K562 (cell line): ENCODE data around the gene SLC35E3. TPM values are rescaled to one million over a fixed set of nuclear protein-coding genes. Genes with fewer than 3 reads are reported as not detected.

Source experiments
- GATAD2B ChIP-seq: fragments of 450-650 bp; IDR thresholded peaks from 2 replicates; pipeline ENCODE4 v1.6.1; 2017; ENCODE audit warnings: mild to moderate bottlenecking, borderline replicate concordance
- NFXL1 ChIP-seq: fragments of 450-650 bp; formaldehyde crosslinking; IDR thresholded peaks from 2 replicates; pipeline ENCODE4 v1.4.0; 2021; ENCODE audit warnings: mild to moderate bottlenecking
- RFX1 ChIP-seq: fragments of 450-650 bp; IDR thresholded peaks from 2 replicates; pipeline ENCODE4 v1.6.1; 2016; ENCODE audit warnings: mild to moderate bottlenecking, moderate library complexity
- SRF ChIP-seq, 2 experiments: fragments of 250-450, 450-650 bp in 1 of 2; sonication (Bioruptor Pico) in 1 of 2; sonication (generic) in 1 of 2; formaldehyde crosslinking; IDR thresholded peaks; 2 replicates each; pipeline versions ENCODE4 v1.5.0 to v1.5.1; 2020 to 2022; ENCODE audit warnings: mild to moderate bottlenecking in 1 of 2, missing genetic modification reagents in 1 of 2
- TBL1XR1 ChIP-seq, 2 experiments: IDR thresholded peaks; 2 replicates each; pipeline ENCODE4 v1.6.1; 2012; ENCODE audit warnings: improper control_type of control experiment in 2 of 2, low read length in 2 of 2, mild to moderate bottlenecking in 1 of 2
- ZNF695 ChIP-seq: fragments of 450-650 bp; formaldehyde crosslinking; IDR thresholded peaks from 2 replicates; pipeline ENCODE4 v1.4.0; 2020; ENCODE audit warnings: mild to moderate bottlenecking, moderate library complexity
- polyA plus RNA-seq, 8 experiments: library from polyadenylated mRNA; depleted of rRNA in 4 of 8; stranded (reverse) in 5 of 8; unstranded in 3 of 8; fragments of >200 nt; fragmentation: Nextera tagmentation in 2 of 8; fragmentation: Illumina TruSeq in 1 of 8; extraction: Ambion mirVana in 2 of 8; extraction: Trizol in 1 of 8; gene quantifications; 2 replicates each; pipeline versions ENCODE4 v1.2.1 to v1.2.3, GENCODE V29; 2011 to 2014; ENCODE audit warnings: inconsistent platforms in 1 of 8, missing spikeins in 1 of 8
- total RNA-seq, 7 experiments: library from RNA; depleted of rRNA in 6 of 7; stranded (reverse); fragments of >200 nt in 6 of 7; fragmentation: Illumina TruSeq in 2 of 7; extraction: Trizol in 2 of 7; gene quantifications; 2 replicates each; pipeline versions ENCODE4 v1.2.1 to v1.2.3, GENCODE V29; 2011 to 2021; ENCODE audit warnings: low replicate concordance in 1 of 7
- TF ChIP-seq, protein P1 (sequence below): fragments of 250-450 bp; sonication (Bioruptor Pico); IDR thresholded peaks from 2 replicates; pipeline ENCODE4 v1.5.0; 2022; ENCODE audit warnings: mild to moderate bottlenecking
- TF ChIP-seq, protein P2 (sequence below): sonication (generic); formaldehyde crosslinking; IDR thresholded peaks from 2 replicates; pipeline ENCODE4 v1.8.0; 2022; ENCODE audit warnings: mild to moderate bottlenecking, low read depth, missing genetic modification reagents
- TF ChIP-seq, protein P3 (sequence below): fragments of 450-650 bp; IDR thresholded peaks from 2 replicates; pipeline ENCODE4 v1.6.1; 2016; ENCODE audit warnings: antibody characterized with exemption

The SLC35E3 gene
- total and polyA plus RNA-seq, 9 of the 15 experiments (the other 6 are each of a cell fraction or from before 2014, with no cell fraction given): 1.2 to 5.9 (median 3.8) TPM

GRCh38 chr12:68745904-68746571 lies at the start of gene SLC35E3 (continued):
- TF ChIP-seq, protein P1, sequence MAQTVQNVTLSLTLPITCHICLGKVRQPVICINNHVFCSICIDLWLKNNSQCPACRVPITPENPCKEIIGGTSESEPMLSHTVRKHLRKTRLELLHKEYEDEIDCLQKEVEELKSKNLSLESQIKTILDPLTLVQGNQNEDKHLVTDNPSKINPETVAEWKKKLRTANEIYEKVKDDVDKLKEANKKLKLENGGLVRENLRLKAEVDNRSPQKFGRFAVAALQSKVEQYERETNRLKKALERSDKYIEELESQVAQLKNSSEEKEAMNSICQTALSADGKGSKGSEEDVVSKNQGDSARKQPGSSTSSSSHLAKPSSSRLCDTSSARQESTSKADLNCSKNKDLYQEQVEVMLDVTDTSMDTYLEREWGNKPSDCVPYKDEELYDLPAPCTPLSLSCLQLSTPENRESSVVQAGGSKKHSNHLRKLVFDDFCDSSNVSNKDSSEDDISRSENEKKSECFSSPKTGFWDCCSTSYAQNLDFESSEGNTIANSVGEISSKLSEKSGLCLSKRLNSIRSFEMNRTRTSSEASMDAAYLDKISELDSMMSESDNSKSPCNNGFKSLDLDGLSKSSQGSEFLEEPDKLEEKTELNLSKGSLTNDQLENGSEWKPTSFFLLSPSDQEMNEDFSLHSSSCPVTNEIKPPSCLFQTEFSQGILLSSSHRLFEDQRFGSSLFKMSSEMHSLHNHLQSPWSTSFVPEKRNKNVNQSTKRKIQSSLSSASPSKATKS (CRISPR knock-in tag): no peak
- TF ChIP-seq NFXL1 (CRISPR knock-in tag) (no peak), SRF (CRISPR knock-in tag; IDR thresholded peaks at IDR 0.05) (peak in 1 of 2 experiments; percentile 57; a peak in 1 of 4 replicates), GATAD2B (no peak), ZNF695 (CRISPR knock-in tag) (0 out of 2 replicates have a peak, but pooled peaks have one; percentile 52), RFX1 (no peak), TBL1XR1 (IDR thresholded peaks at IDR 0.05; ENCODE audit: low read length in 2 of 2) (peak in 1 of 2 experiments; percentile 41; a peak in 1 of 4 replicates)
- TF ChIP-seq, protein P2, sequence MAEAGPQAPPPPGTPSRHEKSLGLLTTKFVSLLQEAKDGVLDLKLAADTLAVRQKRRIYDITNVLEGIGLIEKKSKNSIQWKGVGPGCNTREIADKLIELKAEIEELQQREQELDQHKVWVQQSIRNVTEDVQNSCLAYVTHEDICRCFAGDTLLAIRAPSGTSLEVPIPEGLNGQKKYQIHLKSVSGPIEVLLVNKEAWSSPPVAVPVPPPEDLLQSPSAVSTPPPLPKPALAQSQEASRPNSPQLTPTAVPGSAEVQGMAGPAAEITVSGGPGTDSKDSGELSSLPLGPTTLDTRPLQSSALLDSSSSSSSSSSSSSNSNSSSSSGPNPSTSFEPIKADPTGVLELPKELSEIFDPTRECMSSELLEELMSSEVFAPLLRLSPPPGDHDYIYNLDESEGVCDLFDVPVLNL: no peak
- TF ChIP-seq, protein P3, sequence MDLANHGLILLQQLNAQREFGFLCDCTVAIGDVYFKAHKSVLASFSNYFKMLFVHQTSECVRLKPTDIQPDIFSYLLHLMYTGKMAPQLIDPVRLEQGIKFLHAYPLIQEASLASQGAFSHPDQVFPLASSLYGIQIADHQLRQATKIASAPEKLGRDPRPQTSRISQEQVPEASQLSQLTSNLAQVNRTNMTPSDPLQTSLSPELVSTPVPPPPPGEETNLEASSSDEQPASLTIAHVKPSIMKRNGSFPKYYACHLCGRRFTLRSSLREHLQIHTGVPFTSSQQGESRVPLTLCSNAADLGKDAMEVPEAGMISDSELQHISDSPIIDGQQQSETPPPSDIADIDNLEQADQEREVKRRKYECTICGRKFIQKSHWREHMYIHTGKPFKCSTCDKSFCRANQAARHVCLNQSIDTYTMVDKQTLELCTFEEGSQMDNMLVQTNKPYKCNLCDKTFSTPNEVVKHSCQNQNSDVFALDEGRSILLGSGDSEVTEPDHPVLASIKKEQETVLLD: peak; percentile 94
